HS-5 (cell line): ENCODE data around the gene HMX3.

Experiments
- DNase-seq: peaks from one replicate; pipeline ENCODE4 v3.0.0-alpha.2; 2012; ENCODE audit warnings: low read depth

Gene HMX3

GRCh38 chr10:123134343-123134914, 1.3 kb upstream of the HMX3 start:
- DNase-seq = no peak

- no peak for DNase-seq
These were observed 805 bp upstream of the HMX3 start for GRCh38 chr10:123134915-123135414.

- DNase-seq = no peak
These were observed 543 bp downstream of the HMX3 start for GRCh38 chr10:123136221-123136805.

- DNase-seq = no peak
These were observed 1.3 kb downstream of the HMX3 start for GRCh38 chr10:123136806-123137642.

GRCh38 chr10:123139165-123139520, 3.4 kb downstream of the HMX3 start:
- no peak for DNase-seq

- no peak for DNase-seq
These were observed 3.9 kb downstream of the HMX3 start for GRCh38 chr10:123139521-123140163.

- DNase-seq = no peak
These were observed 4.6 kb downstream of the HMX3 start for GRCh38 chr10:123140164-123140982.

- DNase-seq = no peak
These were observed 5.2 kb downstream of the HMX3 start for GRCh38 chr10:123140983-123141390.

GRCh38 chr10:123141791-123142700, 6.3 kb downstream of the HMX3 start:
- DNase-seq = no peak

GRCh38 chr10:123142701-123143161, 7.0 kb downstream of the HMX3 start:
- no peak for DNase-seq

- no peak for DNase-seq
These were observed 7.5 kb downstream of the HMX3 start for GRCh38 chr10:123143162-123143824.

GRCh38 chr10:123143825-123144168, 8.0 kb downstream of the HMX3 start:
- no peak for DNase-seq

- DNase-seq = no peak
These were observed 9.1 kb downstream of the HMX3 start for GRCh38 chr10:123144697-123145541.

GRCh38 chr10:123145542-123146012, 9.8 kb downstream of the HMX3 start:
- no peak for DNase-seq

- no peak for DNase-seq
These were observed 10.5 kb downstream of the HMX3 start for GRCh38 chr10:123146013-123146893.

- DNase-seq = no peak
These were observed 11.3 kb downstream of the HMX3 start for GRCh38 chr10:123146894-123147634.
